Glutamatergic neuron (in vitro differentiated cells): ENCODE data around the gene LIPJ. TPM values are rescaled to one million over a fixed set of nuclear protein-coding genes. Genes with fewer than 3 reads are reported as not detected.
A peak's percentile ranks its signal among the peaks of the same experiment; 100 is the strongest.

ENCODE experiments used
- DNase-seq: peaks from one replicate; pipeline ENCODE4 v3.0.0; 2022
- H3K27ac Mint-ChIP-seq: one replicate; pipeline ENCODE4 v1.8.0; 2020; ENCODE audit warnings: mild to moderate bottlenecking, mixed read lengths, inconsistent platforms; ENCODE audit not compliant: unreplicated experiment
- H3K27me3 Mint-ChIP-seq: one replicate; pipeline ENCODE4 v1.8.0; 2020; ENCODE audit warnings: mild to moderate bottlenecking, moderate library complexity, mixed read lengths, inconsistent platforms; ENCODE audit not compliant: unreplicated experiment
- H3K36me3 Mint-ChIP-seq: one replicate; pipeline ENCODE4 v1.8.0; 2020; ENCODE audit warnings: mild to moderate bottlenecking, mixed read lengths, inconsistent platforms; ENCODE audit not compliant: unreplicated experiment
- H3K4me1 Mint-ChIP-seq: one replicate; pipeline ENCODE4 v1.8.0; 2020; ENCODE audit warnings: mild to moderate bottlenecking, low read depth, mixed read lengths, inconsistent platforms; ENCODE audit not compliant: unreplicated experiment
- H3K4me3 Mint-ChIP-seq: one replicate; pipeline ENCODE4 v1.8.0; 2020; ENCODE audit warnings: mild to moderate bottlenecking, mixed read lengths, inconsistent platforms; ENCODE audit not compliant: unreplicated experiment
- H3K9me3 Mint-ChIP-seq: one replicate; pipeline ENCODE4 v1.8.0; 2020; ENCODE audit warnings: mild to moderate bottlenecking, moderate library complexity, mixed read lengths, inconsistent platforms; ENCODE audit not compliant: unreplicated experiment
- CTCF ChIP-seq: fragments of 200-600 bp; sonication (generic); IDR thresholded peaks from one replicate; pipeline ENCODE4 v1.5.0; 2021; ENCODE audit not compliant: partially characterized antibody, unreplicated experiment
- total RNA-seq: library from RNA; stranded (reverse); fragmentation: NEBNext Ultra II Directional; extraction: Animal tissue kit (Norgen Biotek cat#: 25700); gene quantifications from one replicate; pipeline ENCODE4 v1.2.1, GENCODE V29; 2021; ENCODE audit not compliant: unreplicated experiment

LIPJ gene
- total RNA-seq, 1 donor from 2014 or later, result 0.22 TPM

- Mint-ChIP-seq H3K4me1 (no peaks in the 10 kb centered on the region), H3K27ac (no peak overlapping the region), H3K4me3 (no peak overlapping the region), H3K9me3 (peaks cover 3% of the 10 kb centered on the region), H3K36me3 (no peaks in the 10 kb centered on the region), H3K27me3 (no peaks in the 10 kb centered on the region)
- no peak for TF ChIP-seq CTCF
- no peak for DNase-seq
Observed at GRCh38 chr10:88565072-88565471, 21.5 kb upstream of the LIPJ start.

- peak overlapping the region; percentile 92 for H3K4me3 Mint-ChIP-seq
- no peaks in the 10 kb centered on the region for H3K27me3 Mint-ChIP-seq
- H3K27ac Mint-ChIP-seq, result no peak overlapping the region
- peaks cover 4% of the 10 kb centered on the region for H3K4me1 Mint-ChIP-seq
- TF ChIP-seq CTCF, result no peak
- peaks cover 2% of the 10 kb centered on the region for H3K9me3 Mint-ChIP-seq
- no peaks in the 10 kb centered on the region for H3K36me3 Mint-ChIP-seq
- DNase-seq, result no peak
Observed at GRCh38 chr10:88582411-88582805, 4.2 kb upstream of the LIPJ start.

- H3K4me3 Mint-ChIP-seq, result peak within 1 kb of the TSS; percentile 92
- peak; percentile 95 for TF ChIP-seq CTCF
- no peaks in the 10 kb centered on the region for H3K27me3 Mint-ChIP-seq
- peak within 1 kb of the TSS; percentile 87 for H3K27ac Mint-ChIP-seq
- peak; percentile 78 for DNase-seq
- peaks cover 2% of the 10 kb centered on the region for H3K9me3 Mint-ChIP-seq
- H3K36me3 Mint-ChIP-seq, result no peaks in the 10 kb centered on the region
- H3K4me1 Mint-ChIP-seq, result peaks cover 4% of the 10 kb centered on the region
Observed at GRCh38 chr10:88582806-88583583, 3.6 kb upstream of the LIPJ start, which contains the start of gene RNLS. RNLS (minus strand) TSS chr10:88583318.

- no peak for DNase-seq
- no peak for TF ChIP-seq CTCF
- Mint-ChIP-seq H3K27ac (peak overlapping the region; percentile 87), H3K36me3 (no peaks in the 10 kb centered on the region), H3K4me1 (peaks cover 4% of the 10 kb centered on the region), H3K27me3 (no peaks in the 10 kb centered on the region), H3K9me3 (peaks cover 2% of the 10 kb centered on the region), H3K4me3 (peak overlapping the region; percentile 92)
Observed at GRCh38 chr10:88583584-88583957, 3.0 kb upstream of the LIPJ start.

- H3K4me1 Mint-ChIP-seq, result no peaks in the 10 kb centered on the region
- TF ChIP-seq CTCF, result no peak
- no peaks in the 10 kb centered on the region for H3K27me3 Mint-ChIP-seq
- H3K27ac Mint-ChIP-seq, result no peak overlapping the region
- no peak for DNase-seq
- H3K36me3 Mint-ChIP-seq, result no peaks in the 10 kb centered on the region
- H3K9me3 Mint-ChIP-seq, result no peaks in the 10 kb centered on the region
- no peak overlapping the region for H3K4me3 Mint-ChIP-seq
Observed at GRCh38 chr10:88592381-88592780, 5.8 kb downstream of the LIPJ start.
